ENCODE measurements around the gene KDELR3. TPM values are rescaled to one million over a fixed set of nuclear protein-coding genes. Genes with fewer than 3 reads are reported as not detected.

KDELR3 gene
- total and polyA plus RNA-seq, 5 donors from 2014 or later: 0.38 to 0.71 (median 0.42) TPM; not detected in 2

- H3K4me1 Mint-ChIP-seq: no peaks in the 10 kb centered on the region
- H3K36me3 ChIP-seq (ENCODE audit: control insufficient read depth, insufficient read depth, low read length): no peaks in the 10 kb centered on the region
- ATAC-seq (ENCODE audit: low read depth in 2 of 2) (no peak), DNase-seq (no peak)
- H3K4me1 ChIP-seq (ENCODE audit: control insufficient read depth, insufficient read depth, low read length, poor library complexity, severe bottlenecking): no peaks in the 10 kb centered on the region
- no peak overlapping the region for H3K27ac Mint-ChIP-seq
- H3K27me3 Mint-ChIP-seq: peaks cover 4% of the 10 kb centered on the region
- no peaks in the 10 kb centered on the region for H3K9me3 Mint-ChIP-seq
- no peak overlapping the region for H3K27ac ChIP-seq (ENCODE audit: insufficient read depth, low read length, poor library complexity, severe bottlenecking)
- H3K9me3 ChIP-seq (ENCODE audit: control insufficient read depth in 2 of 2, low read length in 2 of 2): no peaks in the 10 kb centered on the region
- no peak overlapping the region for H3K4me3 Mint-ChIP-seq
- H3K4me3 ChIP-seq (ENCODE audit: low read depth, low read length): no peak overlapping the region
- no peaks in the 10 kb centered on the region for H3K36me3 Mint-ChIP-seq
- H3K27me3 ChIP-seq (ENCODE audit: control insufficient read depth, insufficient read depth, low read length): no peaks in the 10 kb centered on the region
Measured at GRCh38 chr22:38519453-38520250, 51.8 kb downstream of the KDELR3 start.

GRCh38 chr22:38523029-38523428 is 55.1 kb downstream of the KDELR3 start:
- no peaks in the 10 kb centered on the region for H3K9me3 ChIP-seq (ENCODE audit: control insufficient read depth in 2 of 2, low read length in 2 of 2)
- peak overlapping the region in 1 of 3 donors; percentile 22 for H3K27ac Mint-ChIP-seq
- H3K27ac ChIP-seq (ENCODE audit: insufficient read depth, low read length, poor library complexity, severe bottlenecking): no peak overlapping the region
- no peaks in the 10 kb centered on the region for H3K9me3 Mint-ChIP-seq
- peaks cover 4% of the 10 kb centered on the region for H3K27me3 Mint-ChIP-seq
- no peaks in the 10 kb centered on the region for H3K27me3 ChIP-seq (ENCODE audit: control insufficient read depth, insufficient read depth, low read length)
- H3K4me1 Mint-ChIP-seq: no peaks in the 10 kb centered on the region
- ATAC-seq (ENCODE audit: low read depth in 2 of 2) (no peak), DNase-seq (no peak)
- no peaks in the 10 kb centered on the region for H3K36me3 Mint-ChIP-seq
- H3K4me3 ChIP-seq (ENCODE audit: low read depth, low read length): no peak overlapping the region
- no peaks in the 10 kb centered on the region for H3K36me3 ChIP-seq (ENCODE audit: control insufficient read depth, insufficient read depth, low read length)
- no peaks in the 10 kb centered on the region for H3K4me1 ChIP-seq (ENCODE audit: control insufficient read depth, insufficient read depth, low read length, poor library complexity, severe bottlenecking)
- H3K4me3 Mint-ChIP-seq: no peak overlapping the region

GRCh38 chr22:38523479-38523878 is 55.6 kb downstream of the KDELR3 start:
- Mint-ChIP-seq H3K27ac (no peak overlapping the region), H3K9me3 (no peaks in the 10 kb centered on the region), H3K4me1 (no peaks in the 10 kb centered on the region), H3K27me3 (peaks cover 4% of the 10 kb centered on the region), H3K36me3 (no peaks in the 10 kb centered on the region), H3K4me3 (no peak overlapping the region)
- Histone ChIP-seq H3K4me3 (ENCODE audit: low read depth, low read length) (no peak overlapping the region), H3K36me3 (ENCODE audit: control insufficient read depth, insufficient read depth, low read length) (no peaks in the 10 kb centered on the region), H3K4me1 (ENCODE audit: control insufficient read depth, insufficient read depth, low read length, poor library complexity, severe bottlenecking) (no peaks in the 10 kb centered on the region), H3K27me3 (ENCODE audit: control insufficient read depth, insufficient read depth, low read length) (no peaks in the 10 kb centered on the region), H3K27ac (ENCODE audit: insufficient read depth, low read length, poor library complexity, severe bottlenecking) (no peak overlapping the region), H3K9me3 (ENCODE audit: control insufficient read depth in 2 of 2, low read length in 2 of 2) (no peaks in the 10 kb centered on the region)
- DNase-seq (no peak), ATAC-seq (ENCODE audit: low read depth in 2 of 2) (no peak)

- Histone ChIP-seq H3K36me3 (ENCODE audit: control insufficient read depth, insufficient read depth, low read length) (no peaks in the 10 kb centered on the region), H3K4me3 (ENCODE audit: low read depth, low read length) (no peak overlapping the region), H3K9me3 (ENCODE audit: control insufficient read depth in 2 of 2, low read length in 2 of 2) (no peaks in the 10 kb centered on the region), H3K4me1 (ENCODE audit: control insufficient read depth, insufficient read depth, low read length, poor library complexity, severe bottlenecking) (no peaks in the 10 kb centered on the region), H3K27me3 (ENCODE audit: control insufficient read depth, insufficient read depth, low read length) (no peaks in the 10 kb centered on the region), H3K27ac (ENCODE audit: insufficient read depth, low read length, poor library complexity, severe bottlenecking) (no peak overlapping the region)
- ATAC-seq (ENCODE audit: low read depth in 2 of 2) (no peak), DNase-seq (peak in 1 of 3 donors; percentile 28)
- no peak overlapping the region for H3K27ac Mint-ChIP-seq
- H3K4me1 Mint-ChIP-seq: peaks cover 0 to 2% (median 0%) of the 10 kb centered on the region in 4 donors
- peaks cover 0 to 1% (median 0%) of the 10 kb centered on the region in 7 donors for H3K9me3 Mint-ChIP-seq
- H3K36me3 Mint-ChIP-seq: no peaks in the 10 kb centered on the region
- no peak overlapping the region for H3K4me3 Mint-ChIP-seq
- peaks cover 4% of the 10 kb centered on the region for H3K27me3 Mint-ChIP-seq
Measured at GRCh38 chr22:38524429-38524828, 56.5 kb downstream of the KDELR3 start.

GRCh38 chr22:38531251-38531938 is 63.5 kb downstream of the KDELR3 start:
- Histone ChIP-seq H3K27me3 (ENCODE audit: control insufficient read depth, insufficient read depth, low read length) (no peaks in the 10 kb centered on the region), H3K27ac (ENCODE audit: insufficient read depth, low read length, poor library complexity, severe bottlenecking) (peak overlapping the region; percentile 64), H3K4me1 (ENCODE audit: control insufficient read depth, insufficient read depth, low read length, poor library complexity, severe bottlenecking) (peaks cover 14% of the 10 kb centered on the region), H3K4me3 (ENCODE audit: low read depth, low read length) (peak overlapping the region; percentile 51), H3K36me3 (ENCODE audit: control insufficient read depth, insufficient read depth, low read length) (no peaks in the 10 kb centered on the region), H3K9me3 (ENCODE audit: control insufficient read depth in 2 of 2, low read length in 2 of 2) (no peaks in the 10 kb centered on the region)
- Mint-ChIP-seq H3K4me3 (peak overlapping the region; percentile 3 to 82 (median 52)), H3K27ac (peak overlapping the region; percentile 56 to 99 (median 78)), H3K9me3 (peaks cover 0 to 1% (median 0%) of the 10 kb centered on the region in 7 donors), H3K27me3 (no peaks in the 10 kb centered on the region), H3K36me3 (no peaks in the 10 kb centered on the region), H3K4me1 (peaks cover 8 to 18% (median 9%) of the 10 kb centered on the region in 4 donors)
- DNase-seq (no peak), ATAC-seq (ENCODE audit: low read depth in 2 of 2) (peak in 1 of 2 donors; percentile 28)

Other genes starting within 250 kb of the KDELR3 start
- gene TMEM184B, start 195.1 kb upstream of the KDELR3 start, total RNA-seq: 31.3 TPM
- 1 to 10 TPM; 7.2 to 8.2 (median 7.7) TPM for gene TMEM184B, start 195.1 kb upstream of the KDELR3 start, polyA plus RNA-seq
- gene CSNK1E, start 150.7 kb upstream of the KDELR3 start, total RNA-seq: 154 TPM
- gene CSNK1E, start 150.7 kb upstream of the KDELR3 start, polyA plus RNA-seq: 10 to 100 TPM in 2 of 4 donors, 1 to 10 TPM in 2; 7.4 to 12.4 (median 9.5) TPM
- gene KCNJ4, start 12.9 kb upstream of the KDELR3 start, total RNA-seq: not detected
- not detected for gene KCNJ4, start 12.9 kb upstream of the KDELR3 start, polyA plus RNA-seq
- gene DDX17, start 38.2 kb downstream of the KDELR3 start, total RNA-seq: 658 TPM
- gene DDX17, start 38.2 kb downstream of the KDELR3 start, polyA plus RNA-seq: 10 to 100 TPM; 36.5 to 45.7 (median 41.3) TPM
- gene DMC1, start 102.1 kb downstream of the KDELR3 start, total RNA-seq: not detected
- under 1 TPM in 3 of 4 donors, not detected in 1; 0.34 to 0.83 (median 0.47) TPM for gene DMC1, start 102.1 kb downstream of the KDELR3 start, polyA plus RNA-seq
- not detected for gene FAM227A, start 188.3 kb downstream of the KDELR3 start, total RNA-seq
- gene FAM227A, start 188.3 kb downstream of the KDELR3 start, polyA plus RNA-seq: not detected
- 13.7 TPM for gene CBY1, start 188.5 kb downstream of the KDELR3 start, total RNA-seq
- 10 to 100 TPM in 1 of 4 donors, 1 to 10 TPM in 3; 5.0 to 11.2 (median 8.1) TPM for gene CBY1, start 188.5 kb downstream of the KDELR3 start, polyA plus RNA-seq
- gene TOMM22, start 213.9 kb downstream of the KDELR3 start, total RNA-seq: 58.4 TPM
- gene TOMM22, start 213.9 kb downstream of the KDELR3 start, polyA plus RNA-seq: 10 to 100 TPM; 61.6 to 72.7 (median 65.7) TPM
- gene JOSD1, start 232.8 kb downstream of the KDELR3 start, total RNA-seq: 205 TPM
- gene JOSD1, start 232.8 kb downstream of the KDELR3 start, polyA plus RNA-seq: 10 to 100 TPM in 2 of 4 donors, 1 to 10 TPM in 2; 8.7 to 12.5 (median 10.2) TPM
- gene GTPBP1, start 237.8 kb downstream of the KDELR3 start, total RNA-seq: 285 TPM
- 10 to 100 TPM; 25.4 to 29.7 (median 25.7) TPM for gene GTPBP1, start 237.8 kb downstream of the KDELR3 start, polyA plus RNA-seq

Measured in CD4-positive, CD25-positive, alpha-beta regulatory T cell (primary cell).